Left ventricle myocardium inferior (tissue), 1 donor: ENCODE results near the gene CEACAM18. TPM values are rescaled to one million over a fixed set of nuclear protein-coding genes. Genes with fewer than 3 reads are reported as not detected.

ENCODE experiments used
- DNase-seq: peaks from one replicate; pipeline ENCODE4 v3.0.0-alpha.2; 2020
- H3K27ac ChIP-seq: fragments of 200-600 bp; replicated peaks from 2 replicates; pipeline ENCODE4 v1.8.0; 2021
- H3K27me3 ChIP-seq: fragments of 200-600 bp; 2 replicates; pipeline ENCODE4 v1.8.0; 2021; ENCODE audit warnings: low read depth
- H3K36me3 ChIP-seq: fragments of 200-600 bp; 2 replicates; pipeline ENCODE4 v1.8.0; 2021
- H3K4me1 ChIP-seq: fragments of 200-600 bp; 2 replicates; pipeline ENCODE4 v1.8.0; 2021
- H3K4me3 ChIP-seq: fragments of 200-600 bp; 2 replicates; pipeline ENCODE4 v1.8.0; 2021; ENCODE audit warnings: mild to moderate bottlenecking, moderate library complexity
- H3K9me3 ChIP-seq: fragments of 200-600 bp; replicated peaks from 2 replicates; pipeline ENCODE4 v1.8.0; 2021
- intact Hi-C: fragments of 100-400 bp; cut with micrococcal nuclease; formaldehyde crosslinking; loops from one replicate; pipeline ENCODE4 v1.11.0; 2022
- total RNA-seq: library from RNA; stranded (reverse); fragmentation: NEBNext Ultra II Directional; extraction: Animal tissue kit (Norgen Biotek cat#: 25700); gene quantifications from one replicate; pipeline ENCODE4 v1.2.1, GENCODE V29; 2021
- TF ChIP-seq, protein P1 (sequence below): fragments of 200-600 bp; IDR thresholded peaks from 2 replicates; pipeline ENCODE4 v1.8.0; 2021; ENCODE audit warnings: antibody characterized with exemption, mild to moderate bottlenecking, borderline replicate concordance
- donor health status: DM: no; HTN: yes; CAD: no; lungs with severe emphysema.

CEACAM18 gene
- total RNA-seq, 1 donor from 2014 or later = not detected

DNA sequence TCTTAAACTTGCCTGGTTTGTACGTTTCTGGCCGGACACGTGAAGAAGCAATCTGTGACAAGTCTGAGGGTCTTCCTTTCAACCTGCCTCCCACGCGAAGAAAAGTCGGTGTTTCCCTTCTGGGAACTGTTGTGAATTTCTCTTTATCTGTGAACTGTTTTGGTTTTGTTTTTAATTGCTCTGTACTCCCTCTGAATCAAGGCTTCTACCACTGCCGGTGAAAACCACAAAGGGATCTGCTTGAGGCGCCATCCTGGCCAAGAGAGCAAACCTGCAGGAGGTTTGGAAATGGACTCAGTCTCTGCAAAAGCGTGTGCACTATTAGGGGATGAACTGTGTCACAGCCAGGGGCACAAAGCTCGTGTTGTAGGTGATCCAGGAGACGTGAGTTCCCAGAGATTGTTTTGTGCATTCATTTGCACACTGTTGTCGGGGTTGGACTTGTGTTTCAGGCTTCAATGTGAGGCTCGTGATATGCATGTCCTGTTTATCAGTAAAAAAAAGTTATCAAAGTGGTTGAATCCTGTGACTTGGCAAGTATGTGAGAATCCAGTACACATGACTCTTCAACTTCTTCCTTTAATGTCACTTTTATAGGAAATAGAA is 29.8 kb upstream of the CEACAM18 start:
- no peaks in the 10 kb centered on the region for H3K36me3 ChIP-seq
- no peaks in the 10 kb centered on the region for H3K4me1 ChIP-seq
- no peak for DNase-seq
- H3K27ac ChIP-seq = no peak overlapping the region
- H3K27me3 ChIP-seq = peaks cover 70% of the 10 kb centered on the region
- TF ChIP-seq, protein P1, sequence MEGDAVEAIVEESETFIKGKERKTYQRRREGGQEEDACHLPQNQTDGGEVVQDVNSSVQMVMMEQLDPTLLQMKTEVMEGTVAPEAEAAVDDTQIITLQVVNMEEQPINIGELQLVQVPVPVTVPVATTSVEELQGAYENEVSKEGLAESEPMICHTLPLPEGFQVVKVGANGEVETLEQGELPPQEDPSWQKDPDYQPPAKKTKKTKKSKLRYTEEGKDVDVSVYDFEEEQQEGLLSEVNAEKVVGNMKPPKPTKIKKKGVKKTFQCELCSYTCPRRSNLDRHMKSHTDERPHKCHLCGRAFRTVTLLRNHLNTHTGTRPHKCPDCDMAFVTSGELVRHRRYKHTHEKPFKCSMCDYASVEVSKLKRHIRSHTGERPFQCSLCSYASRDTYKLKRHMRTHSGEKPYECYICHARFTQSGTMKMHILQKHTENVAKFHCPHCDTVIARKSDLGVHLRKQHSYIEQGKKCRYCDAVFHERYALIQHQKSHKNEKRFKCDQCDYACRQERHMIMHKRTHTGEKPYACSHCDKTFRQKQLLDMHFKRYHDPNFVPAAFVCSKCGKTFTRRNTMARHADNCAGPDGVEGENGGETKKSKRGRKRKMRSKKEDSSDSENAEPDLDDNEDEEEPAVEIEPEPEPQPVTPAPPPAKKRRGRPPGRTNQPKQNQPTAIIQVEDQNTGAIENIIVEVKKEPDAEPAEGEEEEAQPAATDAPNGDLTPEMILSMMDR = no peak
- H3K4me3 ChIP-seq = no peak overlapping the region
- H3K9me3 ChIP-seq = no peaks in the 10 kb centered on the region
- intact Hi-C loops = no loop called here

DNA sequence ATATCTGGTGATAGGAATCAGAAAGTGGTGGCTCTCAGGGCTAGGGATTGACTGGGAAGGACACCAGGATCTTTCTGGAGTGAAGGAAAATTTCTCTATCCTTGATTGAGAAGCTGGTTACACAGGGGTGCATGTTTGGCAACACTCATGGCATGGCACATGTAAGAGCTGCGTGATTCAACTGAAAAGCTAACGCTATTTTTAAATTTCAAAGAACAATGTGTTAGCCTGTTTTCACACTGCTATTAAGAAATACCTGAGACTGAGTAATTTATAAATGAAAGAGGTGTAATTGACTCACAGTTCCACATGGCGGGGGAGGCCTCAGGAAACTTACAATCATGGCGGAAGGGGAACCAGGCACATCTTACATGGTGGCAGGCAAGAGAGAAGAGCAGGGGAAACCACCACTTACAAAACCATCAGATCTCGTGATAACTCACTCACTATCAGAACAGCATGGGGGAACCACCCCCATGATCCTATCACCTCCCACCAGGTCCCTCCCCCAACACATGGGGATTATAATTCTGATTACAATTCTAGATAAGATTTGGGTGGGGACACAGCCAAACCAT is 27.5 kb upstream of the CEACAM18 start:
- intact Hi-C loops = no loop called here
- no peaks in the 10 kb centered on the region for H3K9me3 ChIP-seq

DNA sequence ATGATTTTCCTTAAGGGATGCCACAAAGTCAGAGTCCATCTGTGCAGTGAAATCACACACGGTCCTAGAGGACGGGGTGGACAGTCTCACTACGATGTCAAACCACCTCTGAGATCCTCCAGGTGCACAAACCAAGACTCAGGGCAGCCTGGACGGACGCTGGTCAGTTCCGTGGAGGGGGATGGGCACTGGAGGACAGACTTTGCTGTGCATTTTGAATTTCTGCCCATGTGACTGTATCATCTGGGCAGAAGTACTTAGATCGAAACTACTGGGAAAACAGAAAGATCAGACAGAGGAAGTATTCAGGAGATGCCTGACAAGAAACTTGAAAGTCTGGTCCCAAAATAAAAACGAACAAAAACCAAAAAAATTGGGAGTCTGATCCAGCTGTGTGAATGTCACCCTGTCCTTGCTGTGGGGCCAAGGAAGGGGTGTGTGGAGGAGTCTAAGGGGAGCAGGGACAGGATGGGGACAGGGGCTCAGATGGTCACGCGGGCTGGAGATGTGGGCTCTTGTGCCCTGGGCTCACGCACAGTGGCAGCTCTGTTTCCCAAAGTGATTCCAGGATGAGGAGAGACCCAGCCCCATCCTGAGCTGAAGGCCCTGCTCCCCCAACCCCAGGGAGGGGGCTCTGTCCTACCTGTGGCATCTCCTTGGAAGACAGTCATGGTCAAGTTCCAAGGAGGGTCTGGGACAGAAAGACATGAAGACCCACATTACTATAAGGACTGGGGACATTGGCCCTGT is 21.6 kb upstream of the CEACAM18 start:
- peaks cover 92% of the 10 kb centered on the region for H3K27me3 ChIP-seq

More for the DNA sequence above, 27.5 kb upstream of the CEACAM18 start:
- no peaks in the 10 kb centered on the region for H3K36me3 ChIP-seq
- no peak overlapping the region for H3K27ac ChIP-seq
- no peak overlapping the region for H3K4me3 ChIP-seq
- no peaks in the 10 kb centered on the region for H3K4me1 ChIP-seq
- peaks cover 84% of the 10 kb centered on the region for H3K27me3 ChIP-seq
- no peak for DNase-seq
- TF ChIP-seq, protein P1 = no peak

DNA sequence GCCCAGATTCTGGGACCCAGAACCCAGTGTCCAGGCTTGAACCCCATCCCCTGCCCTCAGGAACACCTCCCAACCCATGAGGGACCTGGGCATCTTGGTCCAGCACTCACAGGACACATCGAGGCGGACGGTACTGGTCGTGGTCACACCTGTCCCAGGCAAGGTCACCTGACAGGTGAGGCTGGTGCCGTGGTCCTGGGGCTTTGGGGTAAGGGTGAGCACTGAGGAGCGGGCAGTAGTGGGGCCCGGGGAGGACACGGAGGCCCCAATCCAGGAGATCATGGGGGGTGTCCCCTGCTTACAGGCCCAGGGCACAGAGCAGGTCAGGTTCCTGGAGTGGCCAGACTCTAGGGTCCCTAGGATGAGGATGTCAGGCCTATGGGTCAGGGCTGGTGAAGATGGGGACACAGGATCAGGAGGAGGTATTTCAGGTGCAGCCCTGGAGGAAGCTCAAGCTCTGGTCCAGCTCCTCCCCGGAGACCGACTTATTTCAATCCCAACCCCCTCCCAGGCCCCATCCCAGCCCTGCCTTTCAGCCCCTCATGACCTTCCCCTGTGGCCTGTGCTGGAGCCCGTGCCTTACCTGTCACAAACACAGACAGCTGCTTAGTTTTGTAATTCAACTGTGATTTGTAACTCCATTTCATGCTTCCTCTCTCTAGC is 20.9 kb upstream of the CEACAM18 start:
- Histone ChIP-seq H3K27ac (no peak overlapping the region), H3K9me3 (no peaks in the 10 kb centered on the region), H3K4me1 (no peaks in the 10 kb centered on the region), H3K4me3 (no peak overlapping the region), H3K27me3 (peaks cover 93% of the 10 kb centered on the region), H3K36me3 (no peaks in the 10 kb centered on the region)
- no peak for DNase-seq
- TF ChIP-seq, protein P1 = no peak
- intact Hi-C loops = no loop called here

More for the DNA sequence above, 21.6 kb upstream of the CEACAM18 start:
- no peaks in the 10 kb centered on the region for H3K36me3 ChIP-seq
- H3K9me3 ChIP-seq = no peaks in the 10 kb centered on the region
- H3K4me3 ChIP-seq = no peak overlapping the region
- intact Hi-C loops = no loop called here
- H3K4me1 ChIP-seq = no peaks in the 10 kb centered on the region
- TF ChIP-seq, protein P1 = no peak
- H3K27ac ChIP-seq = no peak overlapping the region
- no peak for DNase-seq

DNA sequence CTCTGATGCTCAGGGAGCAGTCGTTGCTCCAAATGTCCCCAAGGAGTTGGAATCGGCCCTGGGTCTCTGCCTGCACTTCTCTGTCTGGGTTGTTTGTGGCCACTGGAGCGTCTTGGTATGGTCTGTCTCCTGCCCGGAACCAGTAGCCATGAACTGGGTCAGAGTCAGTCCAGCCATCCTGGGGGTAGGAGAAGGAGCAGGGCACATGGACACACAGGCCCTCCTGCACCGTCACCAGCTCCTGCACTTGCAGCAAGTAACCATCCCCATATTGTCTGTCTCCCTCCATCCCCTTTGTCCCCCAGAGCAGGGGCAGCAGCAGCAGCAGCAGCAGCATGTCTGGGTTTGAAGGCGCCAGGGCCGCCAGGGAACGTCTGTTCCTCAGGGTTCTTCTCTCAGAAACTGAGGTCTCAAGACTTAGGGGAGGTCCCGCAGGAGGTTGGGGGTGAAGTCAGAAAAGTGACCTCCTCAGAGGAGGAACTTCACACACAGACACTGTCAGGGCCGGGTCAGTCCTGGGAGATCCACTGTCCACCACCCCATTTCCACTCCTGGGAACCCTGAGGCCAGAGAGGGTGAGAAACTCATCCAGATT is 20.2 kb upstream of the CEACAM18 start, which contains the start of gene SIGLEC8:
Gene SIGLEC8, minus strand, starts transcription at position 404 of the 595 bp plus-strand sequence. Its CDS starts 67 bp downstream, at position 337.
- peaks cover 93% of the 10 kb centered on the region for H3K27me3 ChIP-seq
- DNase-seq = no peak
- H3K4me3 ChIP-seq = no peak within 1 kb of the TSS
- H3K9me3 ChIP-seq = no peaks in the 10 kb centered on the region
- H3K36me3 ChIP-seq = no peaks in the 10 kb centered on the region
- intact Hi-C loops = no loop called here
- no peak within 1 kb of the TSS for H3K27ac ChIP-seq
- no peaks in the 10 kb centered on the region for H3K4me1 ChIP-seq
- TF ChIP-seq, protein P1 = no peak
